Stimulated activated naive B cell treated with anti-CD40 and anti-IgM and Interleukin-4, amounts not matched to agents 10 μg/mL and 1 μg/mL and 100 μg/mL, for 72 hours (primary cell): ENCODE measurements around the gene ZNF544.
A peak's percentile ranks its signal among the peaks of the same experiment; 100 is the strongest.

ENCODE experiments used
- ATAC-seq, 2 donors: fragments of 150-1000 bp; cut with Tn5 transposase; replicated peaks; 2 replicates each; pipeline ENCODE4 v1.10.0; 2021; ENCODE audit warnings: moderate library complexity in 1 of 2
- DNase-seq: peaks from one replicate; pipeline ENCODE4 v3.0.0; 2021
- H3K27ac Mint-ChIP-seq: one replicate; pipeline ENCODE4 v1.8.0; 2022; ENCODE audit warnings: mild to moderate bottlenecking, mixed read lengths
- H3K27me3 Mint-ChIP-seq, 2 donors: one replicate each; pipeline ENCODE4 v1.8.0; 2022; ENCODE audit warnings: mixed read lengths in 2 of 2
- H3K36me3 Mint-ChIP-seq, 2 donors: one replicate each; pipeline ENCODE4 v1.8.0; 2022; ENCODE audit warnings: mixed read lengths in 2 of 2, mild to moderate bottlenecking in 1 of 2
- H3K4me1 Mint-ChIP-seq, 2 donors: one replicate each; pipeline ENCODE4 v1.8.0; 2022; ENCODE audit warnings: mixed read lengths in 2 of 2, mild to moderate bottlenecking in 1 of 2
- H3K4me3 Mint-ChIP-seq, 2 donors: one replicate each; pipeline ENCODE4 v1.8.0; 2022; ENCODE audit warnings: mild to moderate bottlenecking in 2 of 2, mixed read lengths in 2 of 2, moderate library complexity in 1 of 2
- H3K9me3 Mint-ChIP-seq, 2 donors: one replicate each; pipeline ENCODE4 v1.8.0; 2022; ENCODE audit warnings: mixed read lengths in 2 of 2, mild to moderate bottlenecking in 1 of 2

Gene ZNF544

GRCh38 chr19:58274771-58275201, 46.1 kb downstream of the ZNF544 start:
- Mint-ChIP-seq H3K4me3 (no peak overlapping the region), H3K36me3 (peaks cover 59 to 79% of the 10 kb centered on the region in 2 donors), H3K9me3 (peaks cover 0 to 12% of the 10 kb centered on the region in 2 donors), H3K4me1 (peaks cover 6 to 7% of the 10 kb centered on the region in 2 donors), H3K27ac (peak overlapping the region; percentile 14), H3K27me3 (no peaks in the 10 kb centered on the region)
- ATAC-seq = no peak
- no peak for DNase-seq

- Mint-ChIP-seq H3K27me3 (no peaks in the 10 kb centered on the region), H3K4me3 (no peak overlapping the region), H3K9me3 (peaks cover 0 to 9% of the 10 kb centered on the region in 2 donors), H3K4me1 (peaks cover 12 to 14% of the 10 kb centered on the region in 2 donors), H3K36me3 (peaks cover 54 to 79% of the 10 kb centered on the region in 2 donors), H3K27ac (peak overlapping the region; percentile 62)
- DNase-seq = no peak
- no peak for ATAC-seq
These were observed 46.9 kb downstream of the ZNF544 start for GRCh38 chr19:58275564-58275963.

- Mint-ChIP-seq H3K36me3 (peaks cover 47 to 71% of the 10 kb centered on the region in 2 donors), H3K4me1 (peaks cover 18 to 25% of the 10 kb centered on the region in 2 donors), H3K4me3 (peak overlapping the region; percentile 50 to 55), H3K9me3 (peaks cover 5 to 6% of the 10 kb centered on the region in 2 donors), H3K27ac (peak overlapping the region; percentile 31), H3K27me3 (no peaks in the 10 kb centered on the region)
- DNase-seq (no peak), ATAC-seq (no peak)
These were observed 48.5 kb downstream of the ZNF544 start for GRCh38 chr19:58277197-58277596.

- Mint-ChIP-seq H3K9me3 (peaks cover 3 to 5% of the 10 kb centered on the region in 2 donors), H3K4me1 (peaks cover 20 to 25% of the 10 kb centered on the region in 2 donors), H3K36me3 (peaks cover 42 to 68% of the 10 kb centered on the region in 2 donors), H3K27me3 (no peaks in the 10 kb centered on the region), H3K4me3 (peak overlapping the region; percentile 94 to 98), H3K27ac (peak overlapping the region; percentile 99)
- DNase-seq (no peak), ATAC-seq (peak; percentile 2 to 12)
These were observed 49.2 kb downstream of the ZNF544 start for GRCh38 chr19:58277748-58278540.

- H3K27me3 Mint-ChIP-seq = no peaks in the 10 kb centered on the region
- peaks cover 20 to 25% of the 10 kb centered on the region in 2 donors for H3K4me1 Mint-ChIP-seq
- DNase-seq (peak; percentile 99), ATAC-seq (peak; percentile 94 to 96)
- H3K9me3 Mint-ChIP-seq = peaks cover 3 to 5% of the 10 kb centered on the region in 2 donors
- peaks cover 42 to 64% of the 10 kb centered on the region in 2 donors for H3K36me3 Mint-ChIP-seq
- peak within 1 kb of the TSS; percentile 94 to 98 for H3K4me3 Mint-ChIP-seq
- peak within 1 kb of the TSS; percentile 99 for H3K27ac Mint-ChIP-seq
These were observed 49.9 kb downstream of the ZNF544 start, which contains the start of gene ZNF8 for GRCh38 chr19:58278541-58279041. ZNF8 (plus strand) TSS chr19:58278955; CDS start chr19:58279082, 127 bp downstream.

- Mint-ChIP-seq H3K36me3 (peaks cover 38 to 57% of the 10 kb centered on the region in 2 donors), H3K9me3 (peaks cover 3 to 5% of the 10 kb centered on the region in 2 donors), H3K4me1 (peaks cover 20 to 25% of the 10 kb centered on the region in 2 donors), H3K4me3 (peak overlapping the region; percentile 94 to 98), H3K27me3 (no peaks in the 10 kb centered on the region), H3K27ac (peak overlapping the region; percentile 99)
- DNase-seq (peak; percentile 37), ATAC-seq (peak; percentile 26 to 30)
These were observed 50.6 kb downstream of the ZNF544 start for GRCh38 chr19:58279042-58279924.

GRCh38 chr19:58279925-58280316, 51.2 kb downstream of the ZNF544 start:
- ATAC-seq (no peak), DNase-seq (no peak)

GRCh38 chr19:58284199-58284598, 55.5 kb downstream of the ZNF544 start:
- H3K9me3 Mint-ChIP-seq = peaks cover 0 to 5% of the 10 kb centered on the region in 2 donors
- no peak for ATAC-seq
- DNase-seq = no peak
- no peaks in the 10 kb centered on the region for H3K27me3 Mint-ChIP-seq
- H3K4me3 Mint-ChIP-seq = no peak overlapping the region
- no peak overlapping the region for H3K27ac Mint-ChIP-seq
- peaks cover 18 to 25% of the 10 kb centered on the region in 2 donors for H3K4me1 Mint-ChIP-seq
- peaks cover 43 to 66% of the 10 kb centered on the region in 2 donors for H3K36me3 Mint-ChIP-seq

More at GRCh38 chr19:58279925-58280316, 51.2 kb downstream of the ZNF544 start:
- H3K4me3 Mint-ChIP-seq = peak overlapping the region; percentile 94 to 98
- H3K9me3 Mint-ChIP-seq = peaks cover 3 to 5% of the 10 kb centered on the region in 2 donors
- H3K27me3 Mint-ChIP-seq = no peaks in the 10 kb centered on the region
- H3K4me1 Mint-ChIP-seq = peaks cover 20 to 25% of the 10 kb centered on the region in 2 donors
- H3K27ac Mint-ChIP-seq = peak overlapping the region; percentile 4
- H3K36me3 Mint-ChIP-seq = peaks cover 32 to 53% of the 10 kb centered on the region in 2 donors

GRCh38 chr19:58291943-58292342, 63.2 kb downstream of the ZNF544 start:
- ATAC-seq (no peak), DNase-seq (no peak)
- H3K27ac Mint-ChIP-seq = no peak overlapping the region
- H3K4me1 Mint-ChIP-seq = peaks cover 0 to 8% of the 10 kb centered on the region in 2 donors
- peaks cover 25 to 32% of the 10 kb centered on the region in 2 donors for H3K9me3 Mint-ChIP-seq
- no peak overlapping the region for H3K4me3 Mint-ChIP-seq
- peaks cover 66 to 94% of the 10 kb centered on the region in 2 donors for H3K36me3 Mint-ChIP-seq
- H3K27me3 Mint-ChIP-seq = no peaks in the 10 kb centered on the region

- peaks cover 25 to 32% of the 10 kb centered on the region in 2 donors for H3K9me3 Mint-ChIP-seq
- no peak for ATAC-seq
- peaks cover 62 to 88% of the 10 kb centered on the region in 2 donors for H3K36me3 Mint-ChIP-seq
- H3K27ac Mint-ChIP-seq = no peak overlapping the region
- H3K4me3 Mint-ChIP-seq = no peak overlapping the region
- peaks cover 0 to 8% of the 10 kb centered on the region in 2 donors for H3K4me1 Mint-ChIP-seq
- no peak for DNase-seq
- no peaks in the 10 kb centered on the region for H3K27me3 Mint-ChIP-seq
These were observed 66.1 kb downstream of the ZNF544 start for GRCh38 chr19:58294743-58295374.

GRCh38 chr19:58296104-58296503, 67.4 kb downstream of the ZNF544 start:
- Mint-ChIP-seq H3K9me3 (peaks cover 25 to 30% of the 10 kb centered on the region in 2 donors), H3K27me3 (no peaks in the 10 kb centered on the region), H3K4me1 (peaks cover 0 to 7% of the 10 kb centered on the region in 2 donors), H3K36me3 (peaks cover 69 to 92% of the 10 kb centered on the region in 2 donors), H3K27ac (no peak overlapping the region), H3K4me3 (no peak overlapping the region)
- ATAC-seq (no peak), DNase-seq (no peak)

GRCh38 chr19:58300620-58301019, 71.9 kb downstream of the ZNF544 start:
- H3K27me3 Mint-ChIP-seq = no peaks in the 10 kb centered on the region
- H3K4me1 Mint-ChIP-seq = peaks cover 9 to 16% of the 10 kb centered on the region in 2 donors
- H3K27ac Mint-ChIP-seq = no peak overlapping the region
- H3K36me3 Mint-ChIP-seq = peaks cover 50 to 76% of the 10 kb centered on the region in 2 donors
- H3K4me3 Mint-ChIP-seq = no peak overlapping the region
- ATAC-seq = no peak
- no peak for DNase-seq
- no peaks in the 10 kb centered on the region for H3K9me3 Mint-ChIP-seq

GRCh38 chr19:58304255-58304654, 75.5 kb downstream of the ZNF544 start:
- H3K9me3 Mint-ChIP-seq = no peaks in the 10 kb centered on the region
- peak overlapping the region; percentile 97 for H3K4me3 Mint-ChIP-seq
- DNase-seq (no peak), ATAC-seq (no peak)
- H3K4me1 Mint-ChIP-seq = peaks cover 15 to 24% of the 10 kb centered on the region in 2 donors
- H3K36me3 Mint-ChIP-seq = peaks cover 51 to 68% of the 10 kb centered on the region in 2 donors
- peak overlapping the region; percentile 3 for H3K27ac Mint-ChIP-seq
- H3K27me3 Mint-ChIP-seq = no peaks in the 10 kb centered on the region
